A673 (cell line): ENCODE results near the gene MDFIC. TPM values are rescaled to one million over a fixed set of nuclear protein-coding genes. Genes with fewer than 3 reads are reported as not detected.

ENCODE experiments used
- BruUV-seq: library from RNA; stranded (reverse); fragments of 400-500 nt; replicated peaks from 2 replicates; lab custom pipeline; 2021; lab: Mats Ljungman, UMichigan
- CTCF ChIA-PET: fragments of 300-600 bp; sonication (Branson Sonifier 250); formaldehyde crosslinking; loops from one replicate; lab custom pipeline; 2022; ENCODE audit warnings: antibody characterized with exemption; lab: Charles Lee
- POLR2A ChIA-PET: fragments of 300-600 bp; sonication (Branson Sonifier 250); formaldehyde crosslinking; loops from one replicate; lab custom pipeline; 2022; ENCODE audit warnings: antibody characterized with exemption; ENCODE audit not compliant: low non-redundant PET; lab: Charles Lee
- DNase-seq: peaks from one replicate; pipeline ENCODE4 v3.0.0-alpha.2; 2015; ENCODE audit warnings: low spot score
- H3K27ac ChIP-seq: fragments of 200-600 bp; sonication (generic); 2 replicates; pipeline ENCODE4 v1.5.1; 2016; ENCODE audit warnings: mixed run types, low read depth, mild to moderate bottlenecking, mixed read lengths, antibody characterized with exemption, low read length; ENCODE audit not compliant: poor library complexity, severe bottlenecking
- H3K27me3 ChIP-seq: fragments of 200-600 bp; sonication (generic); replicated peaks from 2 replicates; pipeline ENCODE4 v1.6.1; 2017; ENCODE audit warnings: mixed run types, low read depth, mild to moderate bottlenecking, mixed read lengths, antibody characterized with exemption, low read length; ENCODE audit not compliant: insufficient read depth, poor library complexity
- H3K36me3 ChIP-seq: fragments of 200-600 bp; sonication (generic); 2 replicates; pipeline ENCODE4 v1.6.1; 2016; ENCODE audit warnings: mixed run types, mild to moderate bottlenecking, mixed read lengths, antibody characterized with exemption, low read length; ENCODE audit not compliant: insufficient read depth, poor library complexity, severe bottlenecking
- H3K4me1 ChIP-seq: fragments of 200-600 bp; sonication (generic); 2 replicates; pipeline ENCODE4 v1.6.1; 2017; ENCODE audit warnings: mixed run types, mild to moderate bottlenecking, mixed read lengths, antibody characterized with exemption, low read length; ENCODE audit not compliant: insufficient read depth, poor library complexity, severe bottlenecking
- H3K4me3 ChIP-seq: fragments of 200-600 bp; sonication (generic); 2 replicates; pipeline ENCODE4 v1.5.1; 2016; ENCODE audit warnings: low read depth, mixed run types, mild to moderate bottlenecking, mixed read lengths, low read length; ENCODE audit not compliant: poor library complexity, severe bottlenecking
- H3K9me3 ChIP-seq: fragments of 200-600 bp; sonication (generic); 2 replicates; pipeline ENCODE4 v1.6.1; 2016; ENCODE audit warnings: mixed run types, low read depth, mild to moderate bottlenecking, mixed read lengths, antibody characterized with exemption, low read length; ENCODE audit not compliant: poor library complexity, severe bottlenecking
- CTCF ChIP-seq: fragments of 300-800, 200-600 bp; sonication (generic); conservative IDR thresholded peaks from 2 replicates; pipeline ENCODE4 v1.5.1; 2017; ENCODE audit warnings: low read depth, mild to moderate bottlenecking, antibody characterized with exemption, low read length, moderate library complexity, mixed read lengths
- EZH2 ChIP-seq: fragments of 200-600 bp; sonication (generic); IDR thresholded peaks from 2 replicates; pipeline ENCODE4 v1.6.1; 2017; ENCODE audit warnings: borderline replicate concordance, low read depth, mild to moderate bottlenecking, mixed read lengths, antibody characterized with exemption, low read length; ENCODE audit not compliant: poor library complexity, severe bottlenecking
- intact Hi-C: fragments of 100-400 bp; cut with micrococcal nuclease; formaldehyde crosslinking; loops from one replicate; pipeline ENCODE4 v1.10.0; 2022; ENCODE audit not compliant: unreplicated experiment
- total RNA-seq: library from RNA; stranded (reverse); gene quantifications from 2 replicates; pipeline ENCODE4 v1.2.3, GENCODE V29; 2021

MDFIC gene
- total RNA-seq, 1 experiment from 2014 or later: 32.6 TPM

GRCh38 chr7:114977277-114977676 is 55.4 kb downstream of the MDFIC start:
- no TSS peak for BruUV-seq
- CTCF ChIA-PET: no interaction called here
- Histone ChIP-seq H3K27ac (no peak overlapping the region), H3K4me3 (no peak overlapping the region), H3K27me3 (no peaks in the 10 kb centered on the region), H3K4me1 (peaks cover 33% of the 10 kb centered on the region), H3K9me3 (no peaks in the 10 kb centered on the region), H3K36me3 (no peaks in the 10 kb centered on the region)
- intact Hi-C loops: no loop called here
- no peak for DNase-seq
- TF ChIP-seq CTCF: no peak
- TF ChIP-seq EZH2: no peak
- POLR2A ChIA-PET: no interaction called here

GRCh38 chr7:114979388-114979787 is 57.5 kb downstream of the MDFIC start:
- DNase-seq: no peak
- Histone ChIP-seq H3K9me3 (no peaks in the 10 kb centered on the region), H3K27ac (no peak overlapping the region), H3K27me3 (no peaks in the 10 kb centered on the region), H3K4me1 (peaks cover 17% of the 10 kb centered on the region), H3K4me3 (no peak overlapping the region), H3K36me3 (no peaks in the 10 kb centered on the region)
- TF ChIP-seq EZH2: no peak
- no peak for TF ChIP-seq CTCF
- BruUV-seq: no TSS peak
- ChIA-PET CTCF (no interaction called here), POLR2A (no interaction called here)
- intact Hi-C loops: no loop called here

GRCh38 chr7:114979803-114980507 is 58.1 kb downstream of the MDFIC start:
- Histone ChIP-seq H3K4me3 (no peak overlapping the region), H3K9me3 (no peaks in the 10 kb centered on the region), H3K27me3 (no peaks in the 10 kb centered on the region), H3K36me3 (no peaks in the 10 kb centered on the region), H3K27ac (no peak overlapping the region), H3K4me1 (peaks cover 17% of the 10 kb centered on the region)
- DNase-seq: no peak
- BruUV-seq: no TSS peak
- no peak for TF ChIP-seq EZH2
- TF ChIP-seq CTCF: no peak
- intact Hi-C loops: no loop called here
- ChIA-PET CTCF (no interaction called here), POLR2A (no interaction called here)
